ENCODE results near the gene UBALD2.

Gene UBALD2

GRCh38 chr17:76263896-76264295 is 1.3 kb upstream of the UBALD2 start:
- TF ChIP-seq CTCF (IDR thresholded peaks at IDR 0.05): no peak

GRCh38 chr17:76264425-76264754 is 758 bp upstream of the UBALD2 start:
- H3K4me2 ChIP-seq (ENCODE audit: low read length): peak overlapping the region; percentile 39
- H3K9ac ChIP-seq: no peak overlapping the region
- peaks cover 36% of the 10 kb centered on the region for H3K4me1 ChIP-seq
- peak overlapping the region; percentile 78 for H3K27ac ChIP-seq
- no peaks in the 10 kb centered on the region for H3K9me3 ChIP-seq (ENCODE audit: control insufficient read depth, low read length)
- H3K4me3 ChIP-seq (ENCODE audit: low read depth, low read length): peak overlapping the region; percentile 36
- no peaks in the 10 kb centered on the region for H3K27me3 ChIP-seq (ENCODE audit: control insufficient read depth, insufficient read depth, low read length)
- H3K79me2 ChIP-seq: peaks cover 25% of the 10 kb centered on the region
- no peak for TF ChIP-seq CTCF (IDR thresholded peaks at IDR 0.05)
- H2AFZ ChIP-seq: peak overlapping the region; percentile 53
- no peaks in the 10 kb centered on the region for H3K36me3 ChIP-seq (ENCODE audit: control insufficient read depth, insufficient read depth, low read length)

More at GRCh38 chr17:76263896-76264295, 1.3 kb upstream of the UBALD2 start:
- Histone ChIP-seq H3K79me2 (peaks cover 22% of the 10 kb centered on the region), H3K9ac (no peak overlapping the region), H3K4me1 (peaks cover 31% of the 10 kb centered on the region), H2AFZ (peak overlapping the region; percentile 92), H3K36me3 (ENCODE audit: control insufficient read depth, insufficient read depth, low read length) (no peaks in the 10 kb centered on the region), H3K4me2 (ENCODE audit: low read length) (no peak overlapping the region), H3K27me3 (ENCODE audit: control insufficient read depth, insufficient read depth, low read length) (no peaks in the 10 kb centered on the region), H3K9me3 (ENCODE audit: control insufficient read depth, low read length) (no peaks in the 10 kb centered on the region), H3K27ac (peak overlapping the region; percentile 78), H3K4me3 (ENCODE audit: low read depth, low read length) (no peak overlapping the region)

GRCh38 chr17:76265624-76266243 is 586 bp downstream of the UBALD2 start:
- Histone ChIP-seq H3K27me3 (ENCODE audit: control insufficient read depth, insufficient read depth, low read length) (no peaks in the 10 kb centered on the region), H2AFZ (peak overlapping the region; percentile 78), H3K79me2 (peaks cover 29% of the 10 kb centered on the region), H3K9me3 (ENCODE audit: control insufficient read depth, low read length) (no peaks in the 10 kb centered on the region), H3K9ac (peak overlapping the region; percentile 94), H3K4me1 (peaks cover 41% of the 10 kb centered on the region), H3K36me3 (ENCODE audit: control insufficient read depth, insufficient read depth, low read length) (no peaks in the 10 kb centered on the region), H3K4me2 (ENCODE audit: low read length) (peak overlapping the region; percentile 66), H3K27ac (peak overlapping the region; percentile 90), H3K4me3 (ENCODE audit: low read depth, low read length) (peak overlapping the region; percentile 81)
- TF ChIP-seq CTCF (IDR thresholded peaks at IDR 0.05): no peak

- Histone ChIP-seq H3K9ac (peak overlapping the region; percentile 94), H3K27me3 (ENCODE audit: control insufficient read depth, insufficient read depth, low read length) (no peaks in the 10 kb centered on the region), H3K79me2 (peaks cover 29% of the 10 kb centered on the region), H3K36me3 (ENCODE audit: control insufficient read depth, insufficient read depth, low read length) (no peaks in the 10 kb centered on the region), H3K4me2 (ENCODE audit: low read length) (peak overlapping the region; percentile 66), H3K9me3 (ENCODE audit: control insufficient read depth, low read length) (no peaks in the 10 kb centered on the region), H2AFZ (peak overlapping the region; percentile 78), H3K4me1 (peaks cover 42% of the 10 kb centered on the region), H3K27ac (peak overlapping the region; percentile 90), H3K4me3 (ENCODE audit: low read depth, low read length) (peak overlapping the region; percentile 81)
- no peak for TF ChIP-seq CTCF (IDR thresholded peaks at IDR 0.05)
Measured at GRCh38 chr17:76266244-76266938, 1.2 kb downstream of the UBALD2 start.
